ENCODE results near the gene TBC1D13.
"Not testable (repeated sequence)": the region's sequence is repeated elsewhere in the genome, so short reads cannot be mapped to it uniquely, and the experiment has no call there.

The TBC1D13 gene

GRCh38 chr9:128851779-128852600, 64.9 kb downstream of the TBC1D13 start:
- peak; percentile 11 to 66 for DNase-seq

DNA sequence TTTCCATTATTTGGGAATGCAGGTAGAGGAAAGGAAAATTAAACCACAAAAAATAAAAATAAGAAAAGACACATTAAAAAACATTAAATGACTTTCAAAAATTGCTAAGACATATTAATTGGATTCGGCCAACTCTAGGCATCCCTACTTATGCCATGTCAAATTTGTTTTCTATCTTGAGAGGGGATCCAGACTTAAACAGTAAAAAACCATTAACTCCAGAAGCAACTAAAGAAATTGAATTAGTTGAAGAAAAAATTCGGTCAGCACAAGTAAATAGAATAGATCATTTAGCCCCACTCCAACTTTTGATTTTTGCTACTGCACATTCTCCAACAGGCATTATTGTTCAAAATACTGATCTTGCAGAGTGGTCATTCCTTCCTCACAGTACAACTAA, 65.6 kb downstream of the TBC1D13 start:
- DNase-seq = not testable (repeated sequence)

- not testable (repeated sequence) for DNase-seq
Observed at GRCh38 chr9:128854454-128854853, 67.4 kb downstream of the TBC1D13 start.

- not testable (repeated sequence) for DNase-seq
Observed at GRCh38 chr9:128858476-128858875, 71.4 kb downstream of the TBC1D13 start.
